AG09319 (cell line): ENCODE data around the gene DYNLT5.

Experiments
- DNase-seq: peaks from one replicate; pipeline ENCODE4 v3.0.0-alpha.2; 2010; ENCODE audit warnings: low read depth; ENCODE audit errors: extremely low read depth
- CTCF ChIP-seq: IDR thresholded peaks from 2 replicates; pipeline ENCODE4 v1.5.1; 2011; ENCODE audit warnings: low read depth, mild to moderate bottlenecking, inconsistent platforms, low read length, moderate library complexity

The DYNLT5 gene

GRCh38 chr1:66767626-66768025 lies 15.4 kb downstream of the DYNLT5 start:
- TF ChIP-seq CTCF: no peak
- no peak for DNase-seq

- no peak for TF ChIP-seq CTCF
- DNase-seq: no peak
Observed at GRCh38 chr1:66768965-66769364, 16.7 kb downstream of the DYNLT5 start.

- DNase-seq: no peak
- TF ChIP-seq CTCF: no peak
Observed at GRCh38 chr1:66769512-66770229, 17.4 kb downstream of the DYNLT5 start.

- TF ChIP-seq CTCF: no peak
Observed at GRCh38 chr1:66770240-66770639, 18.0 kb downstream of the DYNLT5 start.

GRCh38 chr1:66770694-66771093 lies 18.4 kb downstream of the DYNLT5 start:
- no peak for DNase-seq

More at GRCh38 chr1:66770240-66770639, 18.0 kb downstream of the DYNLT5 start:
- DNase-seq: no peak

GRCh38 chr1:66773227-66773626 lies 21.0 kb downstream of the DYNLT5 start:
- no peak for TF ChIP-seq CTCF
- DNase-seq: no peak

More at GRCh38 chr1:66770694-66771093, 18.4 kb downstream of the DYNLT5 start:
- TF ChIP-seq CTCF: no peak

- no peak for DNase-seq
Observed at GRCh38 chr1:66774438-66774837, 22.2 kb downstream of the DYNLT5 start.

More at GRCh38 chr1:66774438-66774837, 22.2 kb downstream of the DYNLT5 start:
- TF ChIP-seq CTCF: no peak
